Measurements from ENCODE around the gene NRARP.

DNA sequence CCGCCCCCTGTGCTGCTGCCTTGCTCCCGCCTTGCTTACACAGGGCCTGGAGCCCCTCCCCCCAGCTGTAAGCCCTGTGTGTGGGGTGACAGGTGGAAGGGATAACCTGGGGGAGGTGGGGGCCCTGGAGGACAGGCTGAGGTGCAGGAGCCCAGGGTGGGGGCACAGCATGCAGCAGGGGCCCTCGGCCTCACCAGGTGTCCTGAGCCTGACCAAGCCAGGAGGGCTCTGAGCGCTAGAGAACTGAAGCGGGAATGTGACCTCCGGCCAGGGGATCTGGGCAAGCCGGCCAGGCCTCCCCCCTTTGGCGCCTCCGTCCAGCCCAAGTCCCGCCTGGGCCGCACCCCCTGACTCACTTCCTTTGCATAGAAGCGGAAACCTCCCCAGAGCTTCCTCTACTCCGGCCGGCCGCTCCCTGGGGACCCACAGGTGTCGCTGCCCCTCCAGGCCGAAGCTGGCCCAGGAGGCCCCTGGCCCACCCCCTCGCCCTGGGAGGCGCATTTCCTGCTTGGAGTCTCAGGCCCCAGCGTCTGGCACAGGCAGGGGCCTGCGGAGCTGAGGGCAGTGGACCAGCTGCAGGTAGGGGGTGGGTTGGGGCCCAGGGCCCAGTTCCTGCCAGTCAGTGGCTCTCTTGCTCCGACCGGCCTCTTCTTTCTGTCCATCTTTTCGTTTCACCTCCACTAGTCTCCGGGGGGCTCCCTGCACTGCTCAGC is 24.6 kb downstream of the NRARP start, which contains the start of gene TOR4A:
- TF ChIP-seq CTCF (IDR thresholded peaks at IDR 0.05) (peak in 2 of 7 experiments; percentile 13 to 48), POLR2A (IDR thresholded peaks at IDR 0.05) (peak in 1 of 4 donors; percentile 11)
